GM18517 (cell line): ENCODE results near the gene SPHKAP.
"Not testable (repeated sequence)": the region's sequence is repeated elsewhere in the genome, so short reads cannot be mapped to it uniquely, and the experiment has no call there.

Experiments used
- ATAC-seq: cut with Tn5 transposase; IDR thresholded peaks from one replicate; pipeline ENCODE4 v1.9.1; 2021; ENCODE audit warnings: mild to moderate bottlenecking, moderate library complexity; ENCODE audit not compliant: unreplicated experiment

SPHKAP gene

GRCh38 chr2:228104215-228104614 lies 77.3 kb downstream of the SPHKAP start:
- ATAC-seq = no peak

- ATAC-seq = no peak
These were observed 78.1 kb downstream of the SPHKAP start for GRCh38 chr2:228103379-228103778.

GRCh38 chr2:228102949-228103348 lies 78.5 kb downstream of the SPHKAP start:
- no peak for ATAC-seq

GRCh38 chr2:228094377-228094921 lies 87.0 kb downstream of the SPHKAP start:
- no peak for ATAC-seq

- no peak for ATAC-seq
These were observed 89.4 kb downstream of the SPHKAP start for GRCh38 chr2:228092056-228092455.

- no peak for ATAC-seq
These were observed 94.9 kb downstream of the SPHKAP start for GRCh38 chr2:228086561-228086960.

GRCh38 chr2:228084717-228085116 lies 96.8 kb downstream of the SPHKAP start:
- ATAC-seq = no peak

- no peak for ATAC-seq
These were observed 98.4 kb downstream of the SPHKAP start for GRCh38 chr2:228083131-228083530.

- ATAC-seq = no peak
These were observed 98.9 kb downstream of the SPHKAP start for GRCh38 chr2:228082571-228082970.

GRCh38 chr2:228079194-228079593 lies 102.3 kb downstream of the SPHKAP start:
- no peak for ATAC-seq

- ATAC-seq = not testable (repeated sequence)
These were observed 104.8 kb downstream of the SPHKAP start for GRCh38 chr2:228076695-228077094.

- ATAC-seq = no peak
These were observed 108.8 kb downstream of the SPHKAP start for GRCh38 chr2:228072669-228073068.

GRCh38 chr2:228067309-228067708 lies 114.2 kb downstream of the SPHKAP start:
- no peak for ATAC-seq

GRCh38 chr2:228066126-228066798 lies 115.2 kb downstream of the SPHKAP start:
- no peak for ATAC-seq

GRCh38 chr2:228065686-228066085 lies 115.8 kb downstream of the SPHKAP start:
- ATAC-seq = no peak

GRCh38 chr2:228064796-228065315 lies 116.6 kb downstream of the SPHKAP start:
- no peak for ATAC-seq

GRCh38 chr2:228064024-228064423 lies 117.5 kb downstream of the SPHKAP start:
- no peak for ATAC-seq

GRCh38 chr2:228063558-228063957 lies 117.9 kb downstream of the SPHKAP start:
- no peak for ATAC-seq

- ATAC-seq = no peak
These were observed 121.8 kb downstream of the SPHKAP start for GRCh38 chr2:228059735-228060134.

GRCh38 chr2:228056293-228057097 lies 125.0 kb downstream of the SPHKAP start:
- no peak for ATAC-seq

GRCh38 chr2:228048838-228049490 lies 132.5 kb downstream of the SPHKAP start:
- no peak for ATAC-seq
